GOT3 (cell line): Measurements from ENCODE around the gene SFTPA2.
"Not testable (repeated sequence)": the region's sequence is repeated elsewhere in the genome, so short reads cannot be mapped to it uniquely, and the experiment has no call there.

Experiments used
- DNase-seq: peaks from one replicate; lab custom pipeline; 2025; ENCODE audit warnings: mixed read lengths; lab: John Stamatoyannopoulos, UW

SFTPA2 gene

GRCh38 chr10:79559726-79560125 lies 481 bp downstream of the SFTPA2 start:
- no peak for DNase-seq

DNA sequence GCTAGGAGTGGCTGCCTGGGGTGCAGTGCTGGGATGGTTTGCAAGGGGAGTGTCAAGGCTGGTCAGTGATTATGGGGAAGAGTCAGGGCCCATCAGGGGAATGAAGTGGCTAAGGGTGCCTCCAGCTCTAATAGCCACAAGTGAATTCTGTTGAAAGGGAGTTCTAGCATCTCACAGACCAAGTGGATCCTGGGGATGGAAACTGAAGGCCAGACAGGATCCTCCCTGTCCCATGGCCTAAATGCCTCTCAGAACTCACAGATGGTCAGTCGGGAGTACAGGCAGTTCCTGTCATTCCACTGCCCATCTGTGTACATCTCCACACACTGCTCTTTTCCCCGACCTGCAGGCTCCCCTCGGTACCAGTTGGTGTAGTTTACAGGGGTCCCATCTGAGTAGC lies 3.2 kb downstream of the SFTPA2 start:
- not testable (repeated sequence) for DNase-seq

- no peak for DNase-seq
Observed at GRCh38 chr10:79555354-79556309, 4.6 kb downstream of the SFTPA2 start.

- DNase-seq, result no peak
Observed at GRCh38 chr10:79552143-79552542, 8.1 kb downstream of the SFTPA2 start.

DNA sequence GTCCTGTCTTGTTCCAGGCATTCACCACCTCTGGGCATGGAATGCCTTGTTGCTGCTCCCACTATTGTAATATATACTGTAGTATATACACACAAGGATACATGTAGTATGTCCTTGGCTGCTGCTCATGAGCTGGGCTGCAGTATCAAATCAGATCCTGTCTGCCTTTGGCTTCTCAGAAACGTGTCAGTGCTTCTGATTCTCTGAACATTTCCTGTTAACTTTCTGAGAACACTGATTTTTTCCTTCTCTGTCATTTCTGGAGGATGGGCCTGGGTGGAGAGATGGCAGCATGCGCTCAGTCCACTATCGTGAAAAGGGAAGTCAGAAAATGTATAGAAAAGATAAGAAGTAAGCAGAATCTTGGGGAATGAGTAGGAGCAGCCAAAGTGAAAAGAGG lies 12.2 kb downstream of the SFTPA2 start:
- no peak for DNase-seq

DNA sequence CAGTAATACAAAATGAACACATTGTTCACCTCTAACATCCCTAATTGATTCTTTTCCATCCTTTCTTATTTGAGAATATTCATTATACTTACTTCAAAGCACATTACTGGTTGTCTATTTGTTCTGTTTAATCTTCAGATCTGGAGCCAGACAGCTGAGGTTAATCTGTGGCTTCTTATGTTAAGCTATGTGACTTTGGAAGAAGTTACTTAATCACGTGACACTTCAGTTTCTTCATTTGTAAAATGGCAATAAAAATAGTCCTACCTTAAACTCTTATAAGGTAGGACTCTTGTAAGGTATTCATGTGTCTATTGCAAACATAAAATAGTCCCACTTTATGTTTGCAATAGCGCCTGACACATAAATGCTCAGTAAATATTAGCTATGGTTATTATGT lies 13.1 kb downstream of the SFTPA2 start:
- DNase-seq, result not testable (repeated sequence)

DNA sequence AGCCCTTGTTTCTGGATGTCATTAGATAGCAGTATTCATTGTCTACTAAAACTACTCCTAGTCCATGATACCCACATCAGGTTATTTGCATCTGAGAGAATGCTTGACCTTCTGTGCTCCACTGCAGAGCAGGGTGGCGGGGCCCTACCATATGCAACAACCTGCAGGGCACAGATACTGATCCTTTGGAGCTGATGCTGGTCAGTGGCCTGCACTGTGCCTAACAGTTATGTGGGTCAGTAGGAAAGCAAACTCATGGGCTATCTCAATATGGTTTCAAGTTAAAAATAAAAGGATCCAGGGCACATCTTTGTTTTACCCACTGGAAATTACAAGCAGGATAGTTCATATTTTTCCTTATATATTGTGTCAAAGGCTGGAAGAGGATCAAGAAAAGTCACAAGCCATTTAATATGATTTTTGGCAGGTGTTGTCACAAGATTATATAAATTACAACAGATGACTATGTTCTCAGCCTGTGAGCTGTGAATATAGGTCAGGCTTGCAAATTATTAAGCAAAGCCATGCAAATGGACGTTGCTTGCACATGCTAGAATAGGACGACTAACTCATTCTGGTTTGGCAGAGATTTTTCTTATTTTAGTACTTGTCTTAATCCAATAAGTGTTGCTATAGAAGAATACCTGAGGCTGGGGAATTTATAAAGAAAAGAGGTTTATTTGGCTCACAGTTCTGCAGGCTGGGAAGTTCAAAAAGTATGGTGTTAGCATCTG lies 15.1 kb downstream of the SFTPA2 start:
- DNase-seq, result not testable (repeated sequence)

- DNase-seq, result not testable (repeated sequence)
Observed at GRCh38 chr10:79544408-79544807, 15.8 kb downstream of the SFTPA2 start.

GRCh38 chr10:79542626-79543025 lies 17.6 kb downstream of the SFTPA2 start:
- no peak for DNase-seq

DNA sequence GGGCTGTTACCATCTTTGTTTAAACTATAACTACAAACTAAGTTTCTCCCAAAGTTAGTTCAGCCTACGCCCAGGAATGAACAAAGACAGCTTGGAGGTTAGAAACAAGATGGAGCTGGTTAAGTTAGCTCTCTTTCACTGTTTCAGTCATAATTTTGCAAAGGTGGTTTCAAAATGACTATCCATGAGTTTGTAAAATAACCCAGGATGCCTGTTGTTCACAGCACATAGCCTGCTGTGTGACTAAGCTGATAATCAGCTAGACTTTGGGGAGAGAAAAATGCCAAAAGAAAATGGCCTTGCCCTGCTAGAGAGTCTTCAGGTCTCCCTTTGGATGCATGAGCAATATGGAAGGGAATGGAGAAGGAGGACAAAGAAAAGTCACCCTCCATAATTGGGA lies 19.3 kb downstream of the SFTPA2 start:
- DNase-seq, result not testable (repeated sequence)

- DNase-seq, result not testable (repeated sequence)
Observed at GRCh38 chr10:79538311-79538710, 21.9 kb downstream of the SFTPA2 start.

DNA sequence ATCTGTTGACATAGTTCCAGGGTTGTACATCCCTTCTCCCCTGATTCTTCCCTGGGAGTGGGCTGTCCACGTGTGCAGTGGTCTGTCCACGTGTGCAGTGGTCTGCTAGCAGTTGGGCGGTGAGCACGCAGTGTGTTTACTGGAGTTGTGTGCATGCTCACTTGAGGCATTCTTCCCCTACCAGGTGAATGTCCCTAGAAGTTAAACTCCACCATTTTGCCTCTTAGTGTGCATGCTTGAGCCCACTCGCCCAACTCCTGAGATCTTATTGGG lies 26.4 kb downstream of the SFTPA2 start:
- not testable (repeated sequence) for DNase-seq

- DNase-seq, result not testable (repeated sequence)
Observed at GRCh38 chr10:79533142-79533902, 26.9 kb downstream of the SFTPA2 start.

- not testable (repeated sequence) for DNase-seq
Observed at GRCh38 chr10:79528261-79528660, 31.9 kb downstream of the SFTPA2 start.

DNA sequence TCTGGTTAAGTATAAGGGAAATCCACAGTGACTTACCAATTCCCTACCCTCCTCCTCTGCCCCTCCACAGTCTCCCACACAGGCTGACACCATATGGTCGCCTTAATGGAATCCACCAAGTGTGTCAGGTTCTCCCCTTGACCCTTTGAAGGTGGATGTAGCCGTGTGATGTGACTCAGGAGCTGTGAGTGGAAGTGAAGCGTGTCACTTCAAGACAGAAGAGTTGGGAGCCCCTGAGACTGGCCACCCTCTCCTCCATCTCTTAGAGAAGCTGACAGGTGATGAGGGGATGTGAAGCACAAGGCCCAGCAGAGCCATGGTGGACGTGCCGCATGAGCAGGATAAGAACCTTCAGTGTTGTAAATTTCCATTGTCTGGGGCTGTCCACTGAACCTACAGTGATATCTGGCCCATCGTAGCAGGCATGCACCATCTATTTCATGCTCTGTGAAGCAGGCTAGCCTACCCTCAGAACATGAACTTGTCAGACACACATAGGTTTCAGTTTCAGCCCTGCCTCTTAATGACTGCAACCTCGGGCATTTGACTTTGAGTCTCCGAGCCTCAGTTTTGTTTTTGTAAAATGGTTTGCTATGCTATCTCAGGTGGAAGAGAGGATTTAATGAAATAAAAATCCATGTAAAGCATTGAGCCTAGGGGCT lies 35.0 kb downstream of the SFTPA2 start:
- not testable (repeated sequence) for DNase-seq

DNA sequence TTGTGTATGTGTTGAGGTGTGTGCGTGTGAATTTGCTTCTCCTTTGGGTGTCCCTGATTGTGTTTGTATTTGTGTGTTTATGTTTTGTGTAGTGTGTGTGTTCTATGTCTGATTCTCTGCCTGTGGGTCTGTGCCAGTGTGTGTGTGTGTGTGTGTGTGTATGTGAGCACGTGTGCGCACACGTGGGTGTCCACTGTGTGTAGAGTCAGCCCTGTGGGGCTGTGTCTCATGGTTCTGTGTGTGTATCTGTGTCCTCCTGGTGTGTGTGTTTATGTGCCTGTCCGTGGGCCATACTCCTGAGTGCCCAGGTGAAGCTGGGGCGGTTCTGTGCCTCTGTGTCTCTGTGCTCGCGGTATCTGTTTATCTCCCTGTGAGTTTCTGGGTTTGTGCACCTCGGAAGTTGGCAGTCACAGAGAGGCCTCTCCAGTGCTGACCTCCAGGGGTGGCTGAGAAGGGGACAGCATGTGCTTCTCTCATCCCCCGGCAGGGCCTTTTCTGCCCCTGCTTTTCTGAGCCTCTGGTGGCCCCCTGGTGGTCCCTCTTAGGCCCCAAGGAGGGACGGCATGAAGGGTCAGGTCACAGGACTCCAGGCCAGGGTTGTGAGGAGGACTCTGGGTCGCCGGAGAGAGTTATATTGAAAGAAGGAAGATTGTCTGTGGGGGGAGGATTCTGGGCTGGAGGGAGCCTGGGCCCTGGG lies 36.9 kb downstream of the SFTPA2 start:
- DNase-seq, result not testable (repeated sequence)

- not testable (repeated sequence) for DNase-seq
Observed at GRCh38 chr10:79522464-79522863, 37.7 kb downstream of the SFTPA2 start.

DNA sequence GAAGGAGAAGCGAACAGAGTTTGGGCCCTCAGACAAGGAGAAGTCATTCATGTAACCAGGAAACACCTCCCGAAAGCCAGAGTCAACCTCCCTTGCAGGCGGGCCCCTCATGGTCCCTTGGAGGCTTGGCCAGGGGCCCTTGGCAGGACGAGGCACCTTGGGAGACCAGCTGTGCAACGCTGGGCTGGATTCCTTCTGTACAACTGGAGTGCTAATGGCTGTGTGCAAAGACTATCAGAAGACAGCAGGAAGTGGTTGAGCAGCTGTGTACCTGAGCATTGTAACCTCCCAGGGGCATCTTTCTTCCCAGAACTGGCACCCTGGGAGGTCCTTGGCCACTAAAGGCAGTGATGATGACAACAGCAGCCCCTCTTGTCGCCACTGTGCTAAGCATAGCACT lies 38.5 kb downstream of the SFTPA2 start:
- DNase-seq, result not testable (repeated sequence)

GRCh38 chr10:79517567-79517966 lies 42.6 kb downstream of the SFTPA2 start:
- not testable (repeated sequence) for DNase-seq

GRCh38 chr10:79516532-79517205 lies 43.5 kb downstream of the SFTPA2 start:
- DNase-seq, result not testable (repeated sequence)
